Endothelial cell of umbilical vein (primary cell): ENCODE data around the gene ATG5. TPM values are rescaled to one million over a fixed set of nuclear protein-coding genes. Genes with fewer than 3 reads are reported as not detected.
"Not testable (repeated sequence)": the region's sequence is repeated elsewhere in the genome, so short reads cannot be mapped to it uniquely, and the experiment has no call there.

Experiments used
- BruUV-seq: library from RNA; stranded (reverse); fragments of 400-500 nt; replicated peaks from 2 replicates; lab custom pipeline; 2021; lab: Mats Ljungman, UMichigan
- CTCF ChIA-PET: fragments of 300-600, 350-600 bp; sonication (Branson Sonifier 250); formaldehyde crosslinking; loops from one replicate; lab custom pipeline; 2021; ENCODE audit warnings: antibody characterized with exemption, inconsistent platforms; lab: Charles Lee
- POLR2A ChIA-PET: fragments of 300-600, 350-600 bp; sonication (Branson Sonifier 250); formaldehyde crosslinking; loops from one replicate; lab custom pipeline; 2021; ENCODE audit warnings: antibody characterized with exemption, inconsistent platforms; lab: Charles Lee
- DNase-seq: peaks from one replicate; pipeline ENCODE4 v3.0.0-alpha.2; 2011; ENCODE audit warnings: low read depth, low spot score
- FAIRE-seq: peaks from 2 replicates; lab custom pipeline; 2011; peaks lifted over from hg19 to GRCh38; lab: Jason Lieb, UNC
- H2AFZ ChIP-seq: 2 replicates; pipeline ENCODE4 v1.6.0; 2012; ENCODE audit warnings: low read depth, low read length, control low read depth, inconsistent platforms
- H3K27ac ChIP-seq: 2 replicates; pipeline ENCODE4 v1.5.1; 2011; ENCODE audit warnings: low read depth, mild to moderate bottlenecking, control low read depth, low read length, moderate library complexity; ENCODE audit not compliant: insufficient read depth
- H3K27me3 ChIP-seq, 2 experiments: 2 replicates each; pipeline versions ENCODE4 v1.6.0 to v1.6.1; 2011; ENCODE audit warnings: low read length in 2 of 2, mixed read lengths in 1 of 2; ENCODE audit not compliant: control insufficient read depth in 2 of 2, insufficient read depth in 2 of 2
- H3K36me3 ChIP-seq, 2 experiments: 2 replicates in 1 of 2; 3 replicates in 1 of 2; pipeline ENCODE4 v1.5.1; 2011; ENCODE audit warnings: low read length in 2 of 2, mild to moderate bottlenecking in 1 of 2, moderate library complexity in 1 of 2; ENCODE audit not compliant: control insufficient read depth in 2 of 2, insufficient read depth in 2 of 2; ENCODE audit errors: extremely low read depth in 1 of 2
- H3K4me1 ChIP-seq: 3 replicates; pipeline ENCODE4 v1.5.1; 2011; ENCODE audit warnings: mild to moderate bottlenecking, low read length; ENCODE audit not compliant: control insufficient read depth, insufficient read depth; ENCODE audit errors: extremely low read depth
- H3K4me2 ChIP-seq: 2 replicates; pipeline ENCODE4 v1.6.1; 2011; ENCODE audit warnings: low read length, control low read depth, mixed read lengths; ENCODE audit not compliant: insufficient read depth
- H3K4me3 ChIP-seq, 3 experiments: fragments of 200-600 bp in 1 of 3; sonication (generic), shearing (Covaris generic) in 1 of 3; replicated peaks in 1 of 3; 2 replicates each; pipeline ENCODE4 v1.5.1; 2011 to 2016; ENCODE audit warnings: control low read depth in 3 of 3, low read length in 3 of 3, mild to moderate bottlenecking in 2 of 3, inconsistent platforms in 1 of 3, low read depth in 1 of 3, moderate library complexity in 1 of 3; ENCODE audit not compliant: insufficient read depth in 1 of 3
- H3K79me2 ChIP-seq: 2 replicates; pipeline ENCODE4 v1.6.0; 2012; ENCODE audit warnings: low read length, inconsistent platforms; ENCODE audit not compliant: control insufficient read depth, insufficient read depth
- H3K9ac ChIP-seq: replicated peaks from 2 replicates; pipeline ENCODE3; 2011; ENCODE audit warnings: low read length, control low read depth; ENCODE audit not compliant: insufficient read depth; ENCODE audit errors: extremely low read depth
- H3K9me1 ChIP-seq: replicated peaks from 3 replicates; pipeline ENCODE4 v1.6.0; 2011; ENCODE audit warnings: mild to moderate bottlenecking, low read length; ENCODE audit not compliant: control insufficient read depth, insufficient read depth; ENCODE audit errors: extremely low read depth
- H3K9me3 ChIP-seq: replicated peaks from 2 replicates; pipeline ENCODE4 v1.5.1; 2012; ENCODE audit warnings: low read length, inconsistent platforms; ENCODE audit not compliant: control insufficient read depth, insufficient read depth
- H4K20me1 ChIP-seq: replicated peaks from 2 replicates; pipeline ENCODE3; 2011; ENCODE audit warnings: mild to moderate bottlenecking, low read length; ENCODE audit not compliant: control insufficient read depth, insufficient read depth; ENCODE audit errors: extremely low read depth
- MYC ChIP-seq: IDR thresholded peaks from one replicate; pipeline ENCODE4 v1.6.1; 2011; ENCODE audit warnings: mild to moderate bottlenecking, low read depth, low read length
- dilution Hi-C: fragments of 300-500 bp; cut with MboI; formaldehyde crosslinking; loops from one replicate; pipeline ENCODE4 v1.15.0; 2019; ENCODE audit warnings: low sequenced_read_pairs; ENCODE audit not compliant: extremely low pct_ligation_motif_present
- intact Hi-C: fragments of 100-400 bp; cut with micrococcal nuclease; formaldehyde crosslinking; loops from one replicate; pipeline ENCODE4 v1.10.0; 2022
- polyA plus RNA-seq, 4 experiments: library from polyadenylated mRNA; depleted of rRNA in 3 of 4; stranded (reverse) in 3 of 4; unstranded in 1 of 4; fragments of >200 nt; gene quantifications; 2 replicates each; pipeline versions ENCODE4 v1.2.1 to v1.2.3, GENCODE V29; 2011 to 2012; ENCODE audit warnings: missing spikeins in 1 of 4
- total RNA-seq: library from RNA; stranded (reverse); gene quantifications from 2 replicates; pipeline ENCODE4 v1.2.3, GENCODE V29; 2021

ATG5 gene
- total and polyA plus RNA-seq, 2 donors (not counting 3 experiments of a cell fraction or from before 2014, with no cell fraction given) = 14.1 to 32.8 TPM

DNA sequence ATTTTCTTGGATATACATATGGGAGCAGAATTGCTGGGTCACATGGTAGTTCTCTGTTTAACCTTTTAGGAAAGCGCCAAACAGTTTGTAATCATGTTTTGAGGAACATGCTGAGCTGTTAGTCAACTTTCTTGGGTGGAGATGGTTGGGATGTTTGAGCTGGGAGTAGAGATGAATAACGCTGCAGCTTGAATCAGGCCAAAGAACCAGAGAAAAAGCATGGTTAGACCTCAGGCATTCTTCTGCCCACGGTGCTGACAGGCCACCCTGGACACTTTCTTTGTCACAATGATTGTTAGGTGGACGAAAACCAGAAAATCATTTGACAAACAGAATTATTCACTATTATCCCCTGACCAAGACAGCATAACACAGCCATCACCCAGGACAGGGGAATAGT lies 172.6 kb downstream of the ATG5 start:
- Histone ChIP-seq H3K9me3 (no peaks in the 10 kb centered on the region), H3K79me2 (no peaks in the 10 kb centered on the region), H3K36me3 (no peaks in the 10 kb centered on the region), H3K4me3 (no peak overlapping the region), H3K4me2 (no peak overlapping the region), H4K20me1 (no peaks in the 10 kb centered on the region), H2AFZ (no peak overlapping the region), H3K27ac (no peak overlapping the region), H3K4me1 (no peaks in the 10 kb centered on the region), H3K9me1 (no peaks in the 10 kb centered on the region), H3K27me3 (peaks cover 0 to 2% of the 10 kb centered on the region in 2 experiments), H3K9ac (no peak overlapping the region)
- ChIA-PET POLR2A (interaction anchor here (0.6 kb wide), 1 partner anchor 24 kb away, joined by 3 read pairs; no protein-coding TSS in a partner anchor), CTCF (no interaction called here)
- FAIRE-seq = no peak
- intact Hi-C loops = no loop called here
- no peak for TF ChIP-seq MYC
- dilution Hi-C loops = no loop called here
- DNase-seq = no peak
- BruUV-seq = no TSS peak

DNA sequence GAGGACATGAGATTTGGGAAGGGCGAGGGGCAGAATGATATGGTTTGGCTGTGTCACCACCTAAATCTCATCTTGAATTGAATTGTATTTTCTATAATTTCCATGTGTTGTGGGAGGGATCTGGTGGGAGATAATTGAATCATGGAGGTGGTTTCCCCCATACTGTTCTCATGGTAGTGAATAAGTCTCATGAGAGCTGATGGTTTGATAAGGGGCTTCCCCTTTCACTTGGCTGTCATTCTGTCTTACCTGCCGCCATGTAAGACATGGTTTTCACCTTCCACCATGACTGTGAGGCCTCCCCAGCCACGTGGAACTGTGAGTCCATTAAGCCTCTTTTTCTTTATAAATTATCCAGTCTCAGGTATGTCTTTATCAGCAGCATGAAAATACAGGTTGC lies 173.1 kb downstream of the ATG5 start:
- H3K9me3 ChIP-seq, H3K27ac ChIP-seq, H3K4me1 ChIP-seq, H3K9me1 ChIP-seq, H4K20me1 ChIP-seq, BruUV-seq, H3K4me3 ChIP-seq, H3K27me3 ChIP-seq, dilution Hi-C loops, intact Hi-C loops, H2AFZ ChIP-seq, H3K4me2 ChIP-seq, H3K9ac ChIP-seq, DNase-seq, H3K79me2 ChIP-seq, POLR2A ChIA-PET, CTCF ChIA-PET, H3K36me3 ChIP-seq, FAIRE-seq: not testable (repeated sequence)
